Upper lobe of right lung (tissue), 1 donor: ENCODE measurements around the gene MMEL1. TPM values are rescaled to one million over a fixed set of nuclear protein-coding genes. Genes with fewer than 3 reads are reported as not detected.

Experiments
- ATAC-seq: fragments of 200-7000 bp; cut with Tn5 transposase; one replicate; pipeline ENCODE4 v1.9.1; 2020; ENCODE audit warnings: mild to moderate bottlenecking, moderate library complexity
- DNase-seq: peaks from one replicate; pipeline ENCODE4 v3.0.0-alpha.2; 2020
- H3K27ac ChIP-seq: fragments of 200-600 bp; one replicate; pipeline ENCODE4 v1.8.0; 2022
- H3K27me3 ChIP-seq: fragments of 200-600 bp; one replicate; pipeline ENCODE4 v1.8.0; 2022; ENCODE audit warnings: mild to moderate bottlenecking
- H3K36me3 ChIP-seq: fragments of 200-600 bp; one replicate; pipeline ENCODE4 v1.8.0; 2022
- H3K4me1 ChIP-seq: fragments of 200-600 bp; one replicate; pipeline ENCODE4 v1.8.0; 2022
- H3K4me3 ChIP-seq: fragments of 200-600 bp; one replicate; pipeline ENCODE4 v1.8.0; 2022; ENCODE audit warnings: mild to moderate bottlenecking
- H3K9me3 ChIP-seq: fragments of 200-600 bp; one replicate; pipeline ENCODE4 v1.8.0; 2022
- CTCF ChIP-seq: fragments of 200-600 bp; IDR thresholded peaks from one replicate; pipeline ENCODE4 v1.8.0; 2022; ENCODE audit warnings: antibody characterized with exemption
- intact Hi-C: fragments of 100-400 bp; cut with DNase I; formaldehyde crosslinking; loops from one replicate; pipeline ENCODE4 v1.11.0; 2022
- total RNA-seq: library from RNA; stranded (reverse); fragmentation: NEBNext Ultra II Directional; extraction: Animal tissue kit (Norgen Biotek cat#: 25700); gene quantifications from one replicate; pipeline ENCODE4 v1.2.1, GENCODE V29; 2021
- donor health status: DM: no; HTN: yes; CAD: no; lungs with severe emphysema.

MMEL1 gene
- total RNA-seq, 1 donor from 2014 or later = 3.2 TPM

DNA sequence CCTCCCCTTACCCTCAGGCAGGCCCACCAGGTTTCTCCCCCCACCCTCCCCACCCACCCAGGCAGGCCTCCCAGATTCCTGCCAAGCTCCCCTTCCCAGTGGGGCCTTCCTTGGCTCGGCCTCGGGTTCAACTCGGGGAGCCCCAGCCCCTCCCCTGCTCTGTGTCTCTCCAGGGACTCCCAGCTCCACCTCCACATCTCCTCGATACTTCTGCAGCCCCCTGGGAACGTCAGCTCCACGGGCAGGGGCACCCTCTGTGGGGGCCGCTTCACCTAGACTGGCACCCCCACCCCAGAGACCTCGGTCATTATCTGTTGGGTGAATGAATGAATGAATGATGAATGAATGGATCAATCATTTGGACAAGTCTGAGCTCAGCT, 775 bp downstream of the MMEL1 start:
- Histone ChIP-seq H3K27ac (no peak overlapping the region), H3K9me3 (no peaks in the 10 kb centered on the region), H3K4me3 (no peak overlapping the region), H3K4me1 (no peaks in the 10 kb centered on the region), H3K27me3 (peaks cover 49% of the 10 kb centered on the region), H3K36me3 (no peaks in the 10 kb centered on the region)
- intact Hi-C loops = no loop called here
- ATAC-seq (no peak), DNase-seq (peak; percentile 55)
- no peak for TF ChIP-seq CTCF

GRCh38 chr1:2631136-2632050, 1.4 kb downstream of the MMEL1 start:
- intact Hi-C loops = no loop called here
- Histone ChIP-seq H3K36me3 (no peaks in the 10 kb centered on the region), H3K27ac (no peak overlapping the region), H3K27me3 (peaks cover 56% of the 10 kb centered on the region), H3K4me1 (no peaks in the 10 kb centered on the region), H3K9me3 (no peaks in the 10 kb centered on the region), H3K4me3 (no peak overlapping the region)
- no peak for ATAC-seq
- TF ChIP-seq CTCF = no peak
- peak; percentile 57 for DNase-seq

DNA sequence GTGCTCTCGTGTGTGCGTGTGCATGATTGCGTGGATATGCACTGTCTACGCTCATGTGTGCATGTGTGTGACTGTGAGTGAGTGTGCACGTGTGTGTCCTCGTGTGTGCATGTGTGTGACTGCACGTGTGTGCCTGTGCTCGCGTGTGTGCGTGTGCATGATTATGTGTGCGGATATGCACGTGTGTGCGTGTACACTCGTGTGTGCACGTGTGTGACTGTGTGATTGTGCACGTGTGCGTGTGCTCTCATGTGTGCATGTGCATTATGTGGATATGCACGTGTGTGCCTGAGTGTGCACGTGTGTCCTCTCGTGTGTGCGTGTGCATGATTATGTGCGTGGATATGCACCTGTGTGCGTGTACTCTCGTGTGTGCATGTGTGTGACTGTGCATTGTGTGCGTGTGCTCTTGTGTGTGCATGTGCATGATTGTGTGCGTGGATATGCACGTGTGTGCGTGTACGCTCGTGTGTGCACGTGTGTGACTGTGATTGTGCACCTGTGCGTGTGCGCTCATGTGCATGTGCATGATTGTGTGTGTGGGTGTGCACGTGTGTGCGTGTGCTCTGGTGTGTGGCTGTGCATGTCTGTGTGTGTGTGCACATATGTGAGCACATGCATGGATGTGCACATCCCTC, 2.2 kb downstream of the MMEL1 start:
- no peak overlapping the region for H3K27ac ChIP-seq
- peaks cover 61% of the 10 kb centered on the region for H3K27me3 ChIP-seq
- no peak for ATAC-seq
- TF ChIP-seq CTCF = no peak
- H3K9me3 ChIP-seq = no peaks in the 10 kb centered on the region
- no peak overlapping the region for H3K4me3 ChIP-seq
- no peaks in the 10 kb centered on the region for H3K36me3 ChIP-seq
- intact Hi-C loops = no loop called here
- DNase-seq = peak; percentile 6
- H3K4me1 ChIP-seq = no peaks in the 10 kb centered on the region

DNA sequence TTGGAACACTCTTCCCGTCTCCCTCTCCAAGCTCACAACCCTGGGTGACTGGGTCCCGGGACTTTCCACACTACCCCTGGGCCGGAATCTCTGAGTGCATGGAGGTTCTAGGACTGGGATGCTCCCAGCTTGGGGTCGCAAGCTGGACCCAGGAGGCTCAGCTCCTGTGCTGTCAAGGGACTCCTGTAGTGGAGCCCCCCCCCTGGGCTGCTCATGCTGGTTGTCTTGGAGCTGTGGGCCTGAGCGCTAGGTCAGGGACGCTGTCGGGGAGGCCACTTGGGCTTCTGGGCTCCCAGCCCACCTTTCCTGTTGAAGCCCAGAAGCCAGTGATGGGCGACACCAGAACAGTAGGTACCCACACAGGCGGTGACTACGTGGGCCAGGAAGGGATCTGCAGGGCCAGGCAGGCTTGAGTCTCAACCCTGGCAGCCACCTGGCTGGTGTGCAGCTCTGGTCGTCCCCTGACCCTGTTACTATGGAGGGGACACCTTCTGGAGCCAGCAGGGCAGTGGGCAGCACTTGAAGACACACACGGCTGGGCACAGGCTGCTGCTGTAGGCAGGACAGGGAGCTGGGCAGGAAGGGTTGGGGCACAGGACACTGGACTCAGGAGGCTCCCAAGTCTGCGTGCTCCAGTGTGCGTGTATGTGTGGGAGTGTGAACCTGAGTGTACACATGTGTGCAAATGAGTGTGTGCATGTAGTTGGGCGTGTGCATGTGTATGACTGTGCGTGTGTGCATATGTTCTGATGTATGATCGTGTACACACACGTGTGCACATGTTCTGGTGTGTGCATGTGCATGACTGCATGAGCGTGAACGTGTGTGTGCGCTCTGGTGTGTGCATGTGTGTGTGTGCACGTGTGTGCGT, 3.0 kb downstream of the MMEL1 start:
- Histone ChIP-seq H3K4me1 (no peaks in the 10 kb centered on the region), H3K27me3 (peaks cover 56% of the 10 kb centered on the region), H3K9me3 (no peaks in the 10 kb centered on the region), H3K4me3 (no peak overlapping the region), H3K36me3 (no peaks in the 10 kb centered on the region), H3K27ac (no peak overlapping the region)
- no peak for ATAC-seq
- DNase-seq = peak; percentile 59
- intact Hi-C loops = no loop called here
- no peak for TF ChIP-seq CTCF

- H3K4me3 ChIP-seq = no peak overlapping the region
- ATAC-seq (no peak), DNase-seq (peak; percentile 63)
- no peak for TF ChIP-seq CTCF
- no peaks in the 10 kb centered on the region for H3K9me3 ChIP-seq
- H3K4me1 ChIP-seq = no peaks in the 10 kb centered on the region
- intact Hi-C loops = no loop called here
- H3K36me3 ChIP-seq = no peaks in the 10 kb centered on the region
- no peak overlapping the region for H3K27ac ChIP-seq
- H3K27me3 ChIP-seq = peaks cover 54% of the 10 kb centered on the region
Measured at GRCh38 chr1:2628933-2629626, 3.7 kb downstream of the MMEL1 start.
